Vagina (tissue), 2 donors: ENCODE results near the gene AP3S1. TPM values are rescaled to one million over a fixed set of nuclear protein-coding genes. Genes with fewer than 3 reads are reported as not detected.

Experiments used
- DNase-seq, 2 donors: peaks; one replicate each; pipeline ENCODE4 v3.0.0-alpha.2; 2017; ENCODE audit errors: extremely low spot score in 2 of 2
- H3K27ac ChIP-seq: fragments of 200-600 bp; sonication (generic); one replicate; pipeline ENCODE4 v1.5.1; 2019
- H3K27me3 ChIP-seq: fragments of 200-600 bp; sonication (generic); one replicate; pipeline ENCODE4 v1.5.1; 2019
- H3K36me3 ChIP-seq, 2 donors: fragments of 200-600 bp; sonication (generic); one replicate each; pipeline ENCODE4 v1.5.1; 2017 to 2019
- H3K4me1 ChIP-seq: fragments of 200-600 bp; sonication (generic); one replicate; pipeline ENCODE4 v1.5.1; 2019
- H3K4me3 ChIP-seq, 2 donors: fragments of 200-600 bp; sonication (generic); 1 replicate in 1 of 2; 2 replicates in 1 of 2; pipeline ENCODE4 v1.5.1; 2016 to 2019
- H3K9me3 ChIP-seq: fragments of 200-600 bp; sonication (generic); one replicate; pipeline ENCODE4 v1.5.1; 2019
- POLR2A ChIP-seq, 2 donors: fragments of 450-650 bp; IDR thresholded peaks; one replicate each; pipeline ENCODE4 v1.6.1; 2017; ENCODE audit warnings: antibody characterized with exemption in 2 of 2, mild to moderate bottlenecking in 2 of 2, moderate library complexity in 2 of 2
- POLR2AphosphoS5 ChIP-seq, 2 donors: sonication (generic); formaldehyde crosslinking; IDR thresholded peaks; one replicate each; pipeline ENCODE4 v1.9.0; 2017; ENCODE audit warnings: antibody characterized with exemption in 2 of 2, mild to moderate bottlenecking in 2 of 2, low read depth in 1 of 2; ENCODE audit not compliant: insufficient read depth in 1 of 2
- intact Hi-C: fragments of 100-400 bp; cut with DNase I; formaldehyde crosslinking; loops from one replicate; pipeline ENCODE4 v1.15.1; 2023
- total RNA-seq: library from RNA; depleted of rRNA; stranded (reverse); fragments of >200 nt; gene quantifications from one replicate; pipeline ENCODE4 v1.2.3, GENCODE V29; 2016
- TF ChIP-seq, protein P1 (sequence below), 3 experiments: fragments of 450-650 bp in 2 of 3; fragments of 200-600 bp in 1 of 3; sonication (generic) in 1 of 3; IDR thresholded peaks; one replicate each; pipeline ENCODE4 v1.5.1; 2017 to 2019; ENCODE audit warnings: antibody characterized with exemption in 3 of 3, mild to moderate bottlenecking in 2 of 3, moderate library complexity in 2 of 3

Gene AP3S1
- total RNA-seq, 1 donor from 2014 or later, result 36.8 TPM

- no peak overlapping the region for H3K4me3 ChIP-seq
- no peaks in the 10 kb centered on the region for H3K36me3 ChIP-seq
- no peak for TF ChIP-seq POLR2A (IDR thresholded peaks at IDR 0.05)
- TF ChIP-seq POLR2AphosphoS5 (IDR thresholded peaks at IDR 0.05; ENCODE audit: insufficient read depth in 1 of 2, low read depth in 1 of 2), result no peak
- TF ChIP-seq, protein P1, sequence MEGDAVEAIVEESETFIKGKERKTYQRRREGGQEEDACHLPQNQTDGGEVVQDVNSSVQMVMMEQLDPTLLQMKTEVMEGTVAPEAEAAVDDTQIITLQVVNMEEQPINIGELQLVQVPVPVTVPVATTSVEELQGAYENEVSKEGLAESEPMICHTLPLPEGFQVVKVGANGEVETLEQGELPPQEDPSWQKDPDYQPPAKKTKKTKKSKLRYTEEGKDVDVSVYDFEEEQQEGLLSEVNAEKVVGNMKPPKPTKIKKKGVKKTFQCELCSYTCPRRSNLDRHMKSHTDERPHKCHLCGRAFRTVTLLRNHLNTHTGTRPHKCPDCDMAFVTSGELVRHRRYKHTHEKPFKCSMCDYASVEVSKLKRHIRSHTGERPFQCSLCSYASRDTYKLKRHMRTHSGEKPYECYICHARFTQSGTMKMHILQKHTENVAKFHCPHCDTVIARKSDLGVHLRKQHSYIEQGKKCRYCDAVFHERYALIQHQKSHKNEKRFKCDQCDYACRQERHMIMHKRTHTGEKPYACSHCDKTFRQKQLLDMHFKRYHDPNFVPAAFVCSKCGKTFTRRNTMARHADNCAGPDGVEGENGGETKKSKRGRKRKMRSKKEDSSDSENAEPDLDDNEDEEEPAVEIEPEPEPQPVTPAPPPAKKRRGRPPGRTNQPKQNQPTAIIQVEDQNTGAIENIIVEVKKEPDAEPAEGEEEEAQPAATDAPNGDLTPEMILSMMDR (IDR thresholded peaks at IDR 0.05), result no peak
- no peaks in the 10 kb centered on the region for H3K27me3 ChIP-seq
- no peak for DNase-seq
- no peaks in the 10 kb centered on the region for H3K9me3 ChIP-seq
- H3K4me1 ChIP-seq, result no peaks in the 10 kb centered on the region
- intact Hi-C loops, result no loop called here
- H3K27ac ChIP-seq, result no peak overlapping the region
Observed at GRCh38 chr5:115888027-115888426, 46.3 kb downstream of the AP3S1 start.

- intact Hi-C loops, result no loop called here
- DNase-seq, result no peak
- Histone ChIP-seq H3K4me3 (no peak overlapping the region), H3K36me3 (no peaks in the 10 kb centered on the region), H3K27me3 (no peaks in the 10 kb centered on the region), H3K9me3 (no peaks in the 10 kb centered on the region), H3K27ac (no peak overlapping the region), H3K4me1 (no peaks in the 10 kb centered on the region)
- no peak for TF ChIP-seq POLR2A (IDR thresholded peaks at IDR 0.05)
- TF ChIP-seq POLR2AphosphoS5 (IDR thresholded peaks at IDR 0.05; ENCODE audit: insufficient read depth in 1 of 2, low read depth in 1 of 2), result no peak
Observed at GRCh38 chr5:115892021-115892420, 50.3 kb downstream of the AP3S1 start.

- no peaks in the 10 kb centered on the region for H3K27me3 ChIP-seq
- H3K4me3 ChIP-seq, result no peak overlapping the region
- intact Hi-C loops, result no loop called here
- no peak for TF ChIP-seq POLR2AphosphoS5 (IDR thresholded peaks at IDR 0.05; ENCODE audit: insufficient read depth in 1 of 2, low read depth in 1 of 2)
- TF ChIP-seq, protein P1 (IDR thresholded peaks at IDR 0.05), result no peak
- no peak for TF ChIP-seq POLR2A (IDR thresholded peaks at IDR 0.05)
- H3K4me1 ChIP-seq, result no peaks in the 10 kb centered on the region
- H3K9me3 ChIP-seq, result no peaks in the 10 kb centered on the region
- no peak for DNase-seq
- H3K36me3 ChIP-seq, result peaks cover 0 to 7% of the 10 kb centered on the region in 2 donors
- no peak overlapping the region for H3K27ac ChIP-seq
Observed at GRCh38 chr5:115894342-115894741, 52.6 kb downstream of the AP3S1 start.

DNA sequence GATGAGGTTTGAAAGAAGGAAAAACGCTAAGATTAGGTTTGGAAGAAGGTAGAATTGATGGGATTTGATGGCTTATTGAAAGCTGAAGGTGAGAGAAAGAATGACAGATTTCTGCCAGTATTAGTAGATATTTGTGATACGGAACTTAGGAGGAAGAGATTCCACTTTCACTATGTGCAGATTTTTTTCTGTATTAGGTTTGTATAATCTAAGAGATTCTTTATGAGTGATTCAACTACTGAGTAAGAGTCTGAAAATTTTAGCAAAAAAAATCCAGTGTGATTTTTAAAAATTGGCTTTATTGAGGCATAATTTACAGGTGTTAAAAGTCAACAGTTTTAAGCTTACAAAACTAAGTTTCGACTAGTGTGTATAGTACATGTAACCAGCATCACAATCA is 54.1 kb downstream of the AP3S1 start:
- H3K9me3 ChIP-seq, result no peaks in the 10 kb centered on the region
- H3K4me1 ChIP-seq, result no peaks in the 10 kb centered on the region
- H3K27me3 ChIP-seq, result no peaks in the 10 kb centered on the region
- no peak overlapping the region for H3K4me3 ChIP-seq
- TF ChIP-seq, protein P1 (IDR thresholded peaks at IDR 0.05), result no peak
- TF ChIP-seq POLR2AphosphoS5 (IDR thresholded peaks at IDR 0.05; ENCODE audit: insufficient read depth in 1 of 2, low read depth in 1 of 2) (no peak), POLR2A (IDR thresholded peaks at IDR 0.05) (no peak)
- no peak for DNase-seq
- H3K36me3 ChIP-seq, result peaks cover 0 to 7% of the 10 kb centered on the region in 2 donors
- H3K27ac ChIP-seq, result no peak overlapping the region
- intact Hi-C loops, result no loop called here

- Histone ChIP-seq H3K4me3 (no peak overlapping the region), H3K36me3 (peaks cover 0 to 7% of the 10 kb centered on the region in 2 donors), H3K4me1 (no peaks in the 10 kb centered on the region), H3K9me3 (no peaks in the 10 kb centered on the region), H3K27me3 (no peaks in the 10 kb centered on the region), H3K27ac (no peak overlapping the region)
- TF ChIP-seq POLR2AphosphoS5 (IDR thresholded peaks at IDR 0.05; ENCODE audit: insufficient read depth in 1 of 2, low read depth in 1 of 2) (no peak), POLR2A (IDR thresholded peaks at IDR 0.05) (no peak)
- TF ChIP-seq, protein P1 (IDR thresholded peaks at IDR 0.05), result no peak
- DNase-seq, result no peak
- intact Hi-C loops, result no loop called here
Observed at GRCh38 chr5:115898656-115899055, 56.9 kb downstream of the AP3S1 start.
